Activated naive CD4-positive, alpha-beta T cell treated with anti-CD3 and anti-CD28 coated beads for 36 hours (primary cell): ENCODE data around the gene NRIP2. TPM values are rescaled to one million over a fixed set of nuclear protein-coding genes. Genes with fewer than 3 reads are reported as not detected.
"Not testable (repeated sequence)": the region's sequence is repeated elsewhere in the genome, so short reads cannot be mapped to it uniquely, and the experiment has no call there.

ENCODE experiments used
- CTCF ChIA-PET: fragments of 350-600 bp; sonication (Branson Sonifier 250); formaldehyde crosslinking; loops from one replicate; lab custom pipeline; 2021; ENCODE audit warnings: antibody characterized with exemption; lab: Charles Lee
- DNase-seq: peaks from one replicate; pipeline ENCODE4 v3.0.0-alpha.2; 2020
- H3K27ac Mint-ChIP-seq: one replicate; pipeline ENCODE4 v1.8.0; 2021; ENCODE audit warnings: mild to moderate bottlenecking, mixed read lengths
- H3K27me3 Mint-ChIP-seq: one replicate; pipeline ENCODE4 v1.8.0; 2021; ENCODE audit warnings: low read depth, mixed read lengths
- H3K36me3 Mint-ChIP-seq: one replicate; pipeline ENCODE4 v1.8.0; 2021; ENCODE audit warnings: low read depth, mixed read lengths
- H3K4me1 Mint-ChIP-seq: one replicate; pipeline ENCODE4 v1.8.0; 2021; ENCODE audit warnings: low read depth, mixed read lengths
- H3K4me3 Mint-ChIP-seq: one replicate; pipeline ENCODE4 v1.8.0; 2021; ENCODE audit warnings: mild to moderate bottlenecking, moderate library complexity, mixed read lengths
- H3K9me3 Mint-ChIP-seq: one replicate; pipeline ENCODE4 v1.8.0; 2021; ENCODE audit warnings: mixed read lengths
- intact Hi-C: fragments of 100-400 bp; cut with micrococcal nuclease; formaldehyde crosslinking; loops from one replicate; pipeline ENCODE4 v1.15.1; 2023
- total RNA-seq, 2 experiments: library from RNA; stranded (reverse); gene quantifications; one replicate each; pipeline ENCODE4 v1.2.3, GENCODE V29; 2021

NRIP2 gene
- not detected for total RNA-seq

- intact Hi-C loops, result no loop called here
- peaks cover 14% of the 10 kb centered on the region for H3K36me3 Mint-ChIP-seq
- H3K27me3 Mint-ChIP-seq, result no peaks in the 10 kb centered on the region
- DNase-seq, result no peak
- H3K4me1 Mint-ChIP-seq, result peaks cover 9% of the 10 kb centered on the region
- H3K4me3 Mint-ChIP-seq, result no peak within 1 kb of the TSS
- CTCF ChIA-PET, result no interaction called here
- H3K9me3 Mint-ChIP-seq, result no peaks in the 10 kb centered on the region
- no peak within 1 kb of the TSS for H3K27ac Mint-ChIP-seq
Observed at GRCh38 chr12:2834581-2835491, at the start of gene NRIP2. Gene NRIP2 (minus strand): TSS chr12:2835035. CDS start chr12:2834983, 52 bp downstream.

DNA sequence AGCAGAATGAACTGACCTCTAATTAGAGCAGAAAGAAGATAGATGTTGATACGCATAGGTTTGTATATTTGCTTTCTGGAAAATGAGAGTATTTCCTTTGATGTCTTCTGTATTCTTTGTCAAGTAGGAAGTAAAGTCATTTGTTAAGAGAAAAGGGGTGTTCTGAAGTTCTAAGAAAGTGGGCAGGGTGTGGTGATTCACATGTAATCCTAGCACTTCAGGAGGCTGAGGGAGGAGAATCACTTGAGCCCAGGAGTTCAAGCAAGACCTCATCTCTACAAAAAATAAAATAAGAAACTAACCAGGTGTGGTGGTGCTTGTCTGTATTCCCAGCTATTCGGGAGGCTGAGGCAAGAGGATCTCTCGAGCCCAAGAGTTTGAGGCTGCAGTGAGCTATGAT is 45.0 kb upstream of the NRIP2 start:
- no peak overlapping the region for H3K4me3 Mint-ChIP-seq
- intact Hi-C loops, result loop anchor here (5.0 kb wide), 2 partner anchors 83 to 188 kb away; no protein-coding TSS in a partner anchor
- no peaks in the 10 kb centered on the region for H3K27me3 Mint-ChIP-seq
- H3K36me3 Mint-ChIP-seq, result peaks cover 33% of the 10 kb centered on the region
- peak overlapping the region; percentile 73 for H3K27ac Mint-ChIP-seq
- H3K9me3 Mint-ChIP-seq, result no peaks in the 10 kb centered on the region
- H3K4me1 Mint-ChIP-seq, result peaks cover 32% of the 10 kb centered on the region
- peak; percentile 34 for DNase-seq
- CTCF ChIA-PET, result interaction anchor here (0.6 to 2.3 kb wide), 5 partner anchors 8 to 244 kb away, joined by 3 to 12 read pairs (median 4); partner anchors contain the start of gene TULP3

GRCh38 chr12:2877953-2878732 is 43.3 kb upstream of the NRIP2 start:
- Mint-ChIP-seq H3K4me1 (peaks cover 30% of the 10 kb centered on the region), H3K27ac (peak overlapping the region; percentile 94), H3K9me3 (no peaks in the 10 kb centered on the region), H3K36me3 (peaks cover 34% of the 10 kb centered on the region), H3K27me3 (no peaks in the 10 kb centered on the region), H3K4me3 (peak overlapping the region; percentile 95)
- intact Hi-C loops, result loop anchor here (1.0 to 5.0 kb wide), 4 partner anchors 12 to 186 kb away; partner anchors contain the start of genes ITFG2 and TULP3
- DNase-seq, result peak; percentile 15
- CTCF ChIA-PET, result interaction anchor here (0.6 to 2.3 kb wide), 2 partner anchors 9 to 187 kb away, joined by 3 to 7 read pairs; no protein-coding TSS in a partner anchor

- Mint-ChIP-seq H3K27me3 (no peaks in the 10 kb centered on the region), H3K4me3 (peak within 1 kb of the TSS; percentile 95), H3K36me3 (peaks cover 34% of the 10 kb centered on the region), H3K4me1 (peaks cover 30% of the 10 kb centered on the region), H3K9me3 (no peaks in the 10 kb centered on the region), H3K27ac (peak within 1 kb of the TSS; percentile 94)
- DNase-seq, result peak; percentile 89
- intact Hi-C loops, result loop anchor here (1.0 to 5.0 kb wide), 4 partner anchors 13 to 185 kb away; partner anchors contain the start of genes ITFG2 and TULP3
- CTCF ChIA-PET, result interaction anchor here (0.7 kb wide), 1 partner anchor 102 kb away, joined by 3 read pairs; no protein-coding TSS in a partner anchor
Observed at GRCh38 chr12:2877047-2877952, 42.5 kb upstream of the NRIP2 start, which contains the start of the genes FOXM1 and RHNO1. Gene FOXM1 (minus strand): TSS chr12:2877174. CDS start chr12:2874478, 2,696 bp downstream. Gene RHNO1 (plus strand): TSS chr12:2877223. CDS start chr12:2885367, 8,144 bp downstream.

DNA sequence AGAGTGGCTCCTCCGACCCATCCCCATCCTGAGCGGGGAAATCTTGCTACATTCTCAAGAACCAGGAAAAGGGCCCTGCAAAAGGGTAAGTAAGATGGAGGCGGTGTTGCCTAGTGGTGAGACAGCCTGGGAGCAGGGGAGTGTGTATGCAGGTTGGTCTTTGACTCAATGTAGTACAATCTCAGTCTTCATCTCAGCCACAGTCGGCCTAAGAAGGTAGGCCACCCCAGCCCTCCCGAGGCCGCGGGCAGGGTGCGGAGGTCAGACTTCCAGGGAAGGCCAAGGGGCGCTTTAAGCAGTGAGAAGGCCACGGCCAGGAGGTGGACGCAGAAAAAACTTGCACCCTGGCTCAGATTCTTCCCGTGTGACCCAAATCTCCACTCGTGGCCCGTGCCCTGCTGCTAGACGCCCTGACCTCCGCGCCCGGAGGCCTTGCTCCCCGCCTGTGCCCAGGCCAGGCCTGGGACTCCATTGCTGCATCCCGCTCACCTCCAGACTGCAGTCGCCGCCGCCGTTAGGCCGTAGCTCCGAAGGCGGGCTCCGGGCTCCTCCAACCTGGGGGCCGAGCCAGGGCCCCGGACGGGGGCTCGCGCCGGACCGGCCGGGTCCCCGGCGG is 41.7 kb upstream of the NRIP2 start:
- intact Hi-C loops, result loop anchor here (1.0 to 5.0 kb wide), 4 partner anchors 14 to 184 kb away; partner anchors contain the start of genes ITFG2 and TULP3
- no peaks in the 10 kb centered on the region for H3K9me3 Mint-ChIP-seq
- peak overlapping the region; percentile 87 for H3K27ac Mint-ChIP-seq
- DNase-seq, result peak; percentile 53
- CTCF ChIA-PET, result no interaction called here
- H3K36me3 Mint-ChIP-seq, result peaks cover 36% of the 10 kb centered on the region
- H3K27me3 Mint-ChIP-seq, result no peaks in the 10 kb centered on the region
- H3K4me3 Mint-ChIP-seq, result peak overlapping the region; percentile 89
- H3K4me1 Mint-ChIP-seq, result peaks cover 27% of the 10 kb centered on the region

GRCh38 chr12:2868986-2869632 is 34.3 kb upstream of the NRIP2 start:
- peaks cover 56% of the 10 kb centered on the region for H3K36me3 Mint-ChIP-seq
- H3K4me1 Mint-ChIP-seq, H3K27me3 Mint-ChIP-seq, H3K4me3 Mint-ChIP-seq, DNase-seq, H3K27ac Mint-ChIP-seq, H3K9me3 Mint-ChIP-seq: not testable (repeated sequence)
- CTCF ChIA-PET, result interaction anchor here (0.6 to 1.9 kb wide), 2 partner anchors 14 to 74 kb away, joined by 3 to 5 read pairs; no protein-coding TSS in a partner anchor
- intact Hi-C loops, result loop anchor here (5.0 kb wide), 1 partner anchor 88 kb away; the partner anchor contains the start of gene TEAD4

DNA sequence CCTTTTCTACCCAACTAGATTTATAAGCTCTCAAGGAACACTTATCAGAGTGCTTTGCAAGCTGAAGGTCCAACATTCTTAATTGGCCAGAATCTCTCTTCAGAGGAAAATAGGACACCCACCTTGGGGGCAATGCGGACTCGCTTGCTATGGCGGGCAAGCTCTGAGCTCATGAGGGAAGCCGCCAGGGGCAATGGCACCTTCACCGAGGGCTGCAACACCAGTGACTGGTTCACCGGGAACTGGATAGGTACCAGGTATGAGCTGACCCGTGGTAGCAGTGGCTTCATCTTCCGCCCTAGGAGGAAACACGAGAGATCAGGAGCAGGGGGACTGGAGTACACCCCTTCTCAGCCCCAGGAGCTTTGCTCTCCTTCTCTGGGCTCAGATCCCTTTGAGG is 29.4 kb upstream of the NRIP2 start:
- peaks cover 70% of the 10 kb centered on the region for H3K36me3 Mint-ChIP-seq
- intact Hi-C loops, result no loop called here
- peaks cover 9% of the 10 kb centered on the region for H3K4me1 Mint-ChIP-seq
- H3K27me3 Mint-ChIP-seq, result no peaks in the 10 kb centered on the region
- CTCF ChIA-PET, result interaction anchor here (0.6 to 1.4 kb wide), 5 partner anchors 10 to 273 kb away, joined by 3 to 4 read pairs (median 3); no protein-coding TSS in a partner anchor
- H3K9me3 Mint-ChIP-seq, result no peaks in the 10 kb centered on the region
- H3K4me3 Mint-ChIP-seq, result no peak overlapping the region
- no peak overlapping the region for H3K27ac Mint-ChIP-seq
- DNase-seq, result no peak

DNA sequence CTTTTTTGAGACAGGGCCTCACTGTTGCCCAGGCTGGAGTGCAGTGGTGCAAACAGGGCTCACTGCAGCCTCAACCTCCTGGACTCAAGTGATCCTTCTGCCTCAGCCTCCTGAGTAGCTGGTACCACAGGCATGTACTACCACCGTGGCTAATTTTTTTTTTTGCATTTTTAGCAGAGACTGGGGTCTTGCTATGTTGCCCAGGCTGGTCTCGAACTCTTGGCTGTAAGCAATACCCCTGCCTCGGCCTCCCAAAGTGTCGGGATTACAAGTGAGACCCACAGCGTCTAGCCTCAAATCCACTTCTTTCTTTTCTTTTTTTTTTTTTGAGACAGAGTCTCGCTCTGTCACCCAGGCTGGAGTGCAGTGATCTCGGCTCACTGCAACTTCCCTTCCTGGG is 28.6 kb upstream of the NRIP2 start:
- H3K27ac Mint-ChIP-seq, H3K27me3 Mint-ChIP-seq, H3K4me1 Mint-ChIP-seq, intact Hi-C loops, H3K9me3 Mint-ChIP-seq, H3K4me3 Mint-ChIP-seq, DNase-seq: not testable (repeated sequence)
- H3K36me3 Mint-ChIP-seq, result peaks cover 68% of the 10 kb centered on the region
- CTCF ChIA-PET, result interaction anchor here (1.0 to 1.6 kb wide), 4 partner anchors 50 to 274 kb away, joined by 3 to 5 read pairs (median 4); no protein-coding TSS in a partner anchor

DNA sequence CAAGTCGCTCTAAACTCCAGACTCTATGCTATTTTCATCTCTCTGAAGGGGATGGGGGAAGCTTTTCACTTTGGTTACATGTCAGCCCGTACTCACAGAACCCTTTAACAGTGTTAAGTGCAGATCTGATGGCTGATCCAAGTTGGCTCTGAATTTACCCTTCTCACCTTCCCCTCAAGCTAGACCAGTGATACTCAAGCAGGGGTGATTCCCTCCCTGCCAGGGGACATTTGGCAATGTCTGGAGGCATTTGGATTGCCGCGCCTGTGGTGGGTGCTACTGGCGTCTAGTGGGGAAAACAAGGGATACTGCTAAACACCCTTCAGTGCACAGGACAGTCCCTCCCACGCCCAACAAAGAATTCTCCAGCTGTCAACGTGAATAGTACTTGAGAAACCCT is 28.0 kb upstream of the NRIP2 start:
- no peaks in the 10 kb centered on the region for H3K9me3 Mint-ChIP-seq
- intact Hi-C loops, result no loop called here
- H3K4me1 Mint-ChIP-seq, result no peaks in the 10 kb centered on the region
- H3K27ac Mint-ChIP-seq, result no peak overlapping the region
- H3K27me3 Mint-ChIP-seq, result no peaks in the 10 kb centered on the region
- CTCF ChIA-PET, result interaction anchor here (1.0 to 1.7 kb wide), 3 partner anchors 9 to 82 kb away, joined by 4 to 9 read pairs (median 5); no protein-coding TSS in a partner anchor
- no peak overlapping the region for H3K4me3 Mint-ChIP-seq
- H3K36me3 Mint-ChIP-seq, result peaks cover 64% of the 10 kb centered on the region
- DNase-seq, result no peak

- CTCF ChIA-PET, result no interaction called here
- peaks cover 47% of the 10 kb centered on the region for H3K36me3 Mint-ChIP-seq
- H3K27me3 Mint-ChIP-seq, result no peaks in the 10 kb centered on the region
- intact Hi-C loops, result no loop called here
- H3K4me1 Mint-ChIP-seq, result no peaks in the 10 kb centered on the region
- H3K27ac Mint-ChIP-seq, result no peak overlapping the region
- no peak overlapping the region for H3K4me3 Mint-ChIP-seq
- no peaks in the 10 kb centered on the region for H3K9me3 Mint-ChIP-seq
- DNase-seq, result no peak
Observed at GRCh38 chr12:2860170-2860569, 25.3 kb upstream of the NRIP2 start.
